ENCODE measurements around the gene CRAT. TPM values are rescaled to one million over a fixed set of nuclear protein-coding genes. Genes with fewer than 3 reads are reported as not detected.

CRAT gene
- total RNA-seq, 2 donors from 2014 or later, result 17.2 to 17.5 TPM

GRCh38 chr9:129080601-129081387 is 29.8 kb downstream of the CRAT start, which contains the start of gene DOLPP1:
DOLPP1 (plus strand) TSS chr9:129081111; CDS start chr9:129081132, 21 bp downstream.
- peak within 1 kb of the TSS; percentile 86 for H3K9ac ChIP-seq (ENCODE audit: extremely low read depth, low read length, poor library complexity, severe bottlenecking)
- Mint-ChIP-seq H3K27me3 (ENCODE audit: insufficient read depth) (no peaks in the 10 kb centered on the region), H3K4me3 (peak within 1 kb of the TSS; percentile 80), H3K4me1 (peaks cover 7% of the 10 kb centered on the region), H3K36me3 (ENCODE audit: low read depth) (peaks cover 6% of the 10 kb centered on the region), H3K27ac (peak within 1 kb of the TSS; percentile 92), H3K9me3 (no peaks in the 10 kb centered on the region)
- peak within 1 kb of the TSS; percentile 94 for H3K4me3 ChIP-seq (ENCODE audit: low read length)
- peaks cover 6% of the 10 kb centered on the region for H3K36me3 ChIP-seq (ENCODE audit: control insufficient read depth, insufficient read depth, low read length)
- H3K27me3 ChIP-seq (ENCODE audit: control insufficient read depth, insufficient read depth, low read length, poor library complexity, severe bottlenecking), result no peaks in the 10 kb centered on the region
- no peaks in the 10 kb centered on the region for H3K9me3 ChIP-seq (ENCODE audit: control insufficient read depth, low read length)
- H3K27ac ChIP-seq (ENCODE audit: low read depth, low read length), result peak within 1 kb of the TSS; percentile 73
- H3K4me1 ChIP-seq (ENCODE audit: control insufficient read depth, insufficient read depth, low read length), result peaks cover 3% of the 10 kb centered on the region
- DNase-seq, result peak; percentile 99
- 0% methylated on average over 47 to 70 of the region's 70 CpGs for WGBS, 2 experiments (ENCODE audit: insufficient coverage in 1 of 2, insufficient read length in 1 of 2)
- no peak for TF ChIP-seq CTCF (conservative IDR thresholded peaks at IDR 0.05)

GRCh38 chr9:129080298-129080600 is 30.3 kb downstream of the CRAT start:
- Histone ChIP-seq H3K9ac (ENCODE audit: extremely low read depth, low read length, poor library complexity, severe bottlenecking) (peak overlapping the region; percentile 53), H3K9me3 (ENCODE audit: control insufficient read depth, low read length) (no peaks in the 10 kb centered on the region), H3K4me1 (ENCODE audit: control insufficient read depth, insufficient read depth, low read length) (peaks cover 3% of the 10 kb centered on the region), H3K27me3 (ENCODE audit: control insufficient read depth, insufficient read depth, low read length, poor library complexity, severe bottlenecking) (no peaks in the 10 kb centered on the region), H3K4me3 (ENCODE audit: low read length) (peak overlapping the region; percentile 94), H3K27ac (ENCODE audit: low read depth, low read length) (no peak overlapping the region), H3K36me3 (ENCODE audit: control insufficient read depth, insufficient read depth, low read length) (peaks cover 5% of the 10 kb centered on the region)
- peaks cover 2% of the 10 kb centered on the region for H3K36me3 Mint-ChIP-seq (ENCODE audit: low read depth)
- no peaks in the 10 kb centered on the region for H3K27me3 Mint-ChIP-seq (ENCODE audit: insufficient read depth)
- peak overlapping the region; percentile 92 for H3K27ac Mint-ChIP-seq
- H3K4me3 Mint-ChIP-seq, result peak overlapping the region; percentile 80
- no peak for TF ChIP-seq CTCF (conservative IDR thresholded peaks at IDR 0.05)
- H3K4me1 Mint-ChIP-seq, result peaks cover 7% of the 10 kb centered on the region
- DNase-seq, result no peak
- H3K9me3 Mint-ChIP-seq, result no peaks in the 10 kb centered on the region
- WGBS, 2 experiments (ENCODE audit: insufficient coverage in 1 of 2, insufficient read length in 1 of 2), result 9 to 16% methylated on average over 12 of the region's 12 CpGs

GRCh38 chr9:129079829-129080228 is 30.8 kb downstream of the CRAT start:
- H3K9me3 ChIP-seq (ENCODE audit: control insufficient read depth, low read length), result no peaks in the 10 kb centered on the region
- DNase-seq, result no peak
- 87 to 89% methylated on average over 12 to 13 of the region's 13 CpGs for WGBS, 2 experiments (ENCODE audit: insufficient coverage in 1 of 2, insufficient read length in 1 of 2)
- no peaks in the 10 kb centered on the region for H3K27me3 Mint-ChIP-seq (ENCODE audit: insufficient read depth)
- peak overlapping the region; percentile 92 for H3K27ac Mint-ChIP-seq
- H3K4me3 ChIP-seq (ENCODE audit: low read length), result peak overlapping the region; percentile 94
- H3K9ac ChIP-seq (ENCODE audit: extremely low read depth, low read length, poor library complexity, severe bottlenecking), result peak overlapping the region; percentile 53
- no peaks in the 10 kb centered on the region for H3K9me3 Mint-ChIP-seq
- H3K4me1 Mint-ChIP-seq, result peaks cover 7% of the 10 kb centered on the region
- H3K4me1 ChIP-seq (ENCODE audit: control insufficient read depth, insufficient read depth, low read length), result peaks cover 3% of the 10 kb centered on the region
- H3K36me3 Mint-ChIP-seq (ENCODE audit: low read depth), result peaks cover 2% of the 10 kb centered on the region
- peaks cover 5% of the 10 kb centered on the region for H3K36me3 ChIP-seq (ENCODE audit: control insufficient read depth, insufficient read depth, low read length)
- peak overlapping the region; percentile 80 for H3K4me3 Mint-ChIP-seq
- no peak for TF ChIP-seq CTCF (conservative IDR thresholded peaks at IDR 0.05)
- H3K27me3 ChIP-seq (ENCODE audit: control insufficient read depth, insufficient read depth, low read length, poor library complexity, severe bottlenecking), result no peaks in the 10 kb centered on the region
- no peak overlapping the region for H3K27ac ChIP-seq (ENCODE audit: low read depth, low read length)
